OCI-LY1 (cell line): Measurements from ENCODE around the gene PLVAP.
A peak's percentile ranks its signal among the peaks of the same experiment; 100 is the strongest.

Experiments used
- H2AFZ ChIP-seq: fragments of 200-600 bp; sonication (generic), shearing (Covaris generic); 2 replicates; pipeline ENCODE4 v1.6.0; 2014; ENCODE audit warnings: antibody characterized with exemption, mild to moderate bottlenecking, low read length
- H3F3A ChIP-seq: fragments of 200-600 bp; sonication (generic), shearing (Covaris generic); 2 replicates; pipeline ENCODE4 v1.6.0; 2014; ENCODE audit warnings: mild to moderate bottlenecking, antibody characterized with exemption, low read length, moderate library complexity; ENCODE audit not compliant: insufficient read depth
- H3K27ac ChIP-seq: fragments of 200-600 bp; sonication (generic); 2 replicates; pipeline ENCODE4 v1.5.1; 2014; ENCODE audit warnings: low read length, mixed run types, mild to moderate bottlenecking, low read depth; ENCODE audit not compliant: poor library complexity, severe bottlenecking
- H3K27me3 ChIP-seq: fragments of 200-600 bp; sonication (generic); 2 replicates; pipeline ENCODE4 v1.6.0; 2014; ENCODE audit warnings: antibody characterized with exemption, mild to moderate bottlenecking, low read length, moderate library complexity; ENCODE audit not compliant: insufficient read depth
- H3K36me3 ChIP-seq: fragments of 200-600 bp; sonication (generic); 2 replicates; pipeline ENCODE4 v1.6.1; 2014; ENCODE audit warnings: mild to moderate bottlenecking, antibody characterized with exemption, low read length, moderate library complexity, mixed read lengths; ENCODE audit not compliant: insufficient read depth
- H3K4me1 ChIP-seq: fragments of 200-600 bp; sonication (generic); 2 replicates; pipeline ENCODE4 v1.5.1; 2014; ENCODE audit warnings: mild to moderate bottlenecking, low read length, moderate library complexity; ENCODE audit not compliant: insufficient read depth, severe bottlenecking
- H3K4me2 ChIP-seq: fragments of 200-600 bp; sonication (generic), shearing (Covaris generic); 2 replicates; pipeline ENCODE4 v1.6.1; 2014; ENCODE audit warnings: low read length
- H3K4me3 ChIP-seq: fragments of 200-600 bp; sonication (generic); 2 replicates; pipeline ENCODE4 v1.5.1; 2014; ENCODE audit warnings: low read length, low read depth, mild to moderate bottlenecking, mixed read lengths; ENCODE audit not compliant: poor library complexity, severe bottlenecking
- H3K79me2 ChIP-seq: fragments of 200-600 bp; shearing (Covaris generic); 2 replicates; pipeline ENCODE4 v1.6.1; 2016; ENCODE audit warnings: mixed run types, low read length, mixed read lengths; ENCODE audit not compliant: insufficient read depth
- H3K9ac ChIP-seq: fragments of 200-600 bp; sonication (generic), shearing (Covaris generic); 2 replicates; pipeline ENCODE4 v1.6.1; 2014; ENCODE audit warnings: mild to moderate bottlenecking, low read length, mixed read lengths
- H3K9me2 ChIP-seq: fragments of 200-600 bp; sonication (generic), shearing (Covaris generic); 2 replicates; pipeline ENCODE4 v1.6.1; 2014; ENCODE audit warnings: low read depth, mild to moderate bottlenecking, low read length, mixed read lengths
- H3K9me3 ChIP-seq: fragments of 200-600 bp; shearing (Covaris generic); 2 replicates; pipeline ENCODE4 v1.6.1; 2014; ENCODE audit warnings: low read length, mixed read lengths
- H4K20me1 ChIP-seq: fragments of 200-600 bp; sonication (generic), shearing (Covaris generic); 2 replicates; pipeline ENCODE4 v1.6.0; 2016; ENCODE audit warnings: mild to moderate bottlenecking, low read length; ENCODE audit not compliant: insufficient read depth
- EZH2 ChIP-seq: fragments of 200-600 bp; sonication (generic), shearing (Covaris generic); IDR thresholded peaks from 2 replicates; pipeline ENCODE4 v1.8.0; 2017; ENCODE audit warnings: borderline replicate concordance, mixed run types, mild to moderate bottlenecking, antibody characterized with exemption, low read length, moderate library complexity, mixed read lengths
- TF ChIP-seq, protein P1 (sequence below): fragments of 200-600 bp; sonication (generic), shearing (Covaris generic); IDR thresholded peaks from 2 replicates; pipeline ENCODE4 v1.5.1; 2017; ENCODE audit warnings: mild to moderate bottlenecking, antibody characterized with exemption, low read length, moderate library complexity, mixed read lengths

The PLVAP gene

GRCh38 chr19:17419154-17419620 lies 42.0 kb upstream of the PLVAP start:
- no peak for TF ChIP-seq EZH2
- TF ChIP-seq, protein P1, sequence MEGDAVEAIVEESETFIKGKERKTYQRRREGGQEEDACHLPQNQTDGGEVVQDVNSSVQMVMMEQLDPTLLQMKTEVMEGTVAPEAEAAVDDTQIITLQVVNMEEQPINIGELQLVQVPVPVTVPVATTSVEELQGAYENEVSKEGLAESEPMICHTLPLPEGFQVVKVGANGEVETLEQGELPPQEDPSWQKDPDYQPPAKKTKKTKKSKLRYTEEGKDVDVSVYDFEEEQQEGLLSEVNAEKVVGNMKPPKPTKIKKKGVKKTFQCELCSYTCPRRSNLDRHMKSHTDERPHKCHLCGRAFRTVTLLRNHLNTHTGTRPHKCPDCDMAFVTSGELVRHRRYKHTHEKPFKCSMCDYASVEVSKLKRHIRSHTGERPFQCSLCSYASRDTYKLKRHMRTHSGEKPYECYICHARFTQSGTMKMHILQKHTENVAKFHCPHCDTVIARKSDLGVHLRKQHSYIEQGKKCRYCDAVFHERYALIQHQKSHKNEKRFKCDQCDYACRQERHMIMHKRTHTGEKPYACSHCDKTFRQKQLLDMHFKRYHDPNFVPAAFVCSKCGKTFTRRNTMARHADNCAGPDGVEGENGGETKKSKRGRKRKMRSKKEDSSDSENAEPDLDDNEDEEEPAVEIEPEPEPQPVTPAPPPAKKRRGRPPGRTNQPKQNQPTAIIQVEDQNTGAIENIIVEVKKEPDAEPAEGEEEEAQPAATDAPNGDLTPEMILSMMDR, result no peak
- H2AFZ ChIP-seq, result no peak overlapping the region
- H3K4me1 ChIP-seq, result peaks cover 19% of the 10 kb centered on the region
- peak overlapping the region; percentile 71 for H3K4me2 ChIP-seq
- H3K9ac ChIP-seq, result peak overlapping the region; percentile 81
- no peaks in the 10 kb centered on the region for H3K27me3 ChIP-seq
- peak overlapping the region; percentile 14 for H3K27ac ChIP-seq
- H4K20me1 ChIP-seq, result no peaks in the 10 kb centered on the region
- no peaks in the 10 kb centered on the region for H3F3A ChIP-seq
- peaks cover 6% of the 10 kb centered on the region; the same call in 1 of the 2 replicates for H3K36me3 ChIP-seq
- no peaks in the 10 kb centered on the region for H3K9me2 ChIP-seq
- H3K4me3 ChIP-seq, result peak overlapping the region; percentile 86
- H3K9me3 ChIP-seq, result no peaks in the 10 kb centered on the region
- H3K79me2 ChIP-seq, result no peaks in the 10 kb centered on the region

DNA sequence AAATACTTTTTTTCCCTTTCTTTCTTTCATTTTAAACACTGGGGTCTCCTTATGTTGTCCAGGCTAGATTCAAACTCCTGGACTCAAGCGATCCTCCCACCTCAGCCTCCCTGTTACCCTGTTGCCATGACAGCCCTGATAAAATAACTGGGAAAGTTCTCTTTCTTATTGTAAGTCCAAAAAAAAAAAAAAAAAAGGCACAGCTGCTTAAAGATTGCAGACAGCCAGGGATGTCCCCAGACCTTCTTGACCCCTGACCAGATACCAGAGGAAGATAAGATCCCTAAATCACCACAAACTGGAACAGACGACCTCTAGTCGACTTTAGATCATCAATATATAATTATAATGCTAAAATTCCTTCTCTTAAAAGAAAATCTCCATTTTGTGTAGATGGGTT lies 41.6 kb upstream of the PLVAP start:
- Histone ChIP-seq H4K20me1 (no peaks in the 10 kb centered on the region), H3K79me2 (no peaks in the 10 kb centered on the region), H3K4me3 (peak overlapping the region; percentile 86), H3F3A (no peaks in the 10 kb centered on the region), H3K9me3 (no peaks in the 10 kb centered on the region), H2AFZ (no peak overlapping the region), H3K36me3 (peaks cover 8% of the 10 kb centered on the region; the same call in 1 of the 2 replicates), H3K27ac (no peak overlapping the region), H3K9ac (peak overlapping the region; percentile 81), H3K27me3 (no peaks in the 10 kb centered on the region), H3K4me2 (peak overlapping the region; percentile 71), H3K4me1 (peaks cover 19% of the 10 kb centered on the region), H3K9me2 (no peaks in the 10 kb centered on the region)
- no peak for TF ChIP-seq EZH2
- TF ChIP-seq, protein P1, result no peak

GRCh38 chr19:17415121-17415520 lies 38.0 kb upstream of the PLVAP start:
- no peak overlapping the region for H3K27ac ChIP-seq
- no peaks in the 10 kb centered on the region for H3F3A ChIP-seq
- no peaks in the 10 kb centered on the region for H3K27me3 ChIP-seq
- H4K20me1 ChIP-seq, result no peaks in the 10 kb centered on the region
- peaks cover 19% of the 10 kb centered on the region; the same call in 1 of the 2 replicates for H3K36me3 ChIP-seq
- TF ChIP-seq, protein P1, result no peak
- TF ChIP-seq EZH2, result no peak
- no peak overlapping the region for H3K4me2 ChIP-seq
- no peaks in the 10 kb centered on the region for H3K79me2 ChIP-seq
- H3K4me1 ChIP-seq, result peaks cover 26% of the 10 kb centered on the region
- no peak overlapping the region for H3K9ac ChIP-seq
- H3K4me3 ChIP-seq, result no peak overlapping the region
- no peak overlapping the region for H2AFZ ChIP-seq
- H3K9me3 ChIP-seq, result no peaks in the 10 kb centered on the region
- H3K9me2 ChIP-seq, result no peaks in the 10 kb centered on the region
